Tibial artery (tissue), 4 donors: ENCODE data around the gene BTBD6.

Experiments
- DNase-seq, 2 donors: peaks; one replicate each; pipeline ENCODE4 v3.0.0-alpha.2; 2019
- H3K27ac ChIP-seq, 2 donors: fragments of 200-600 bp; sonication (generic) in 1 of 2; 1 replicate in 1 of 2; 2 replicates in 1 of 2; pipeline ENCODE4 v1.5.1; 2018 to 2019; ENCODE audit warnings: mild to moderate bottlenecking in 1 of 2
- H3K27me3 ChIP-seq, 2 donors: fragments of 200-600 bp; sonication (generic) in 1 of 2; one replicate each; pipeline versions ENCODE4 v1.5.1 to v1.6.0; 2016 to 2019
- H3K36me3 ChIP-seq, 3 donors: fragments of 200-600 bp; sonication (generic) in 2 of 3; one replicate each; pipeline ENCODE4 v1.5.1; 2016 to 2019; ENCODE audit warnings: mild to moderate bottlenecking in 2 of 3
- H3K4me1 ChIP-seq, 4 donors: fragments of 200-600 bp; sonication (generic) in 2 of 4; 1 replicate in 3 of 4; 2 replicates in 1 of 4; pipeline ENCODE4 v1.5.1; 2016 to 2019
- H3K4me3 ChIP-seq, 2 donors: fragments of 200-600 bp; sonication (generic) in 1 of 2; 1 replicate in 1 of 2; 2 replicates in 1 of 2; pipeline ENCODE4 v1.5.1; 2018 to 2019; ENCODE audit warnings: mild to moderate bottlenecking in 2 of 2
- H3K9me3 ChIP-seq, 3 donors: fragments of 200-600 bp; sonication (generic) in 1 of 3; one replicate each; pipeline ENCODE4 v1.5.1; 2016 to 2019
- CTCF ChIP-seq, 2 experiments: fragments of 200-600 bp in 1 of 2; fragments of 450-650 bp in 1 of 2; IDR thresholded peaks; one replicate each; pipeline ENCODE4 v1.5.1; 2017 to 2019; ENCODE audit warnings: antibody characterized with exemption in 2 of 2, mild to moderate bottlenecking in 1 of 2, moderate library complexity in 1 of 2
- intact Hi-C: fragments of 100-400 bp; cut with DNase I; formaldehyde crosslinking; loops from one replicate; pipeline ENCODE4 v1.15.0; 2023; ENCODE audit warnings: low total_unique reads

Gene BTBD6

DNA sequence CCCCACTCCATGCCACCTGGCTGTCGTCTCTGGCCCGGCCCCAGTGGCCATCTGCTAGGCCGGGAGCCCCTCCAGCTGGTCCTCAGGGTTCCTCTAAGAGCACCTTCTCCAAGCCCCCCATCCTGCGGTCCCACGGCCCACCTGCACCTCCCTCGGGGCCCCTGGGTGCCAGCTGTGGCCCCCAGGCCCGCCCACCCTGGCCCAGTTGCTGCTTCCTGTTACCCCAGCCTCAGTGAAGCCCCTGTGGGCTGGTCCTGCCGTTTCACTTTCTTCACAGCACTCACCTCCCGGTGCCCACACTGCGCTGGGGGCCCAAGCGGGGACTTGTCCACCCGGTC lies 39.6 kb upstream of the BTBD6 start:
- intact Hi-C loops: no loop called here
- no peak for TF ChIP-seq CTCF (IDR thresholded peaks at IDR 0.05)

DNA sequence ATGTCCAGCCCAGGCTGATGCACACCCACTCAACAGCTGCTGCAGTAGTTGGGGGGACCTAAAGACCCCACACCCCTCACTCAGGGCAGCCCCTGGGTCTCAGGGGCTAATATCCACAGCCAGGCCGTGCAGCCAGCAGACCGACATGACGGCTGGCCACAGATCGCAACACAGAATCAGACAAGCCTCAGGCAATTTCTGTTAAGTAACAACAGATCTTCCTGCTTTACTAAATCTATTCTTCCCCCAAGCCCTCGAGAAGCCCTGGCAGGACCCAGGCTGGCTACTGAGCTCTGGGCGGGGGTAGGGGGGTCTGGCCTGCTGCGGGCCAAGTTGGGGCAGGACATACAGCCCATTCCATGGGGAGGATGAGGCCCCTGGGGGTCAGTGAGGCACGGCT lies 39.2 kb upstream of the BTBD6 start:
- no peak for TF ChIP-seq CTCF (IDR thresholded peaks at IDR 0.05)
- Histone ChIP-seq H3K27me3 (no peaks in the 10 kb centered on the region), H3K36me3 (peaks cover 7 to 57% (median 29%) of the 10 kb centered on the region in 3 donors), H3K4me1 (peaks cover 0 to 29% (median 15%) of the 10 kb centered on the region in 4 donors), H3K4me3 (no peak overlapping the region), H3K27ac (no peak overlapping the region), H3K9me3 (no peaks in the 10 kb centered on the region)
- intact Hi-C loops: no loop called here
- DNase-seq: no peak

More for the DNA sequence above, 39.6 kb upstream of the BTBD6 start:
- no peaks in the 10 kb centered on the region for H3K9me3 ChIP-seq
- H3K27ac ChIP-seq: no peak overlapping the region
- peaks cover 0 to 33% (median 17%) of the 10 kb centered on the region in 4 donors for H3K4me1 ChIP-seq
- H3K4me3 ChIP-seq: no peak overlapping the region
- H3K27me3 ChIP-seq: peaks cover 0 to 1% of the 10 kb centered on the region in 2 donors
- peaks cover 7 to 53% (median 29%) of the 10 kb centered on the region in 3 donors for H3K36me3 ChIP-seq
- no peak for DNase-seq

GRCh38 chr14:105209646-105210045 lies 38.7 kb upstream of the BTBD6 start:
- H3K36me3 ChIP-seq: peaks cover 7 to 62% (median 29%) of the 10 kb centered on the region in 3 donors
- no peaks in the 10 kb centered on the region for H3K27me3 ChIP-seq
- H3K4me1 ChIP-seq: peaks cover 0 to 24% (median 10%) of the 10 kb centered on the region in 4 donors
- H3K9me3 ChIP-seq: no peaks in the 10 kb centered on the region
- no peak overlapping the region for H3K4me3 ChIP-seq
- intact Hi-C loops: no loop called here
- H3K27ac ChIP-seq: no peak overlapping the region
- TF ChIP-seq CTCF (IDR thresholded peaks at IDR 0.05): no peak
- DNase-seq: no peak

- Histone ChIP-seq H3K9me3 (no peaks in the 10 kb centered on the region), H3K36me3 (peaks cover 7 to 66% (median 29%) of the 10 kb centered on the region in 3 donors), H3K27ac (no peak overlapping the region), H3K4me3 (no peak overlapping the region), H3K4me1 (peaks cover 0 to 16% (median 5%) of the 10 kb centered on the region in 4 donors), H3K27me3 (no peaks in the 10 kb centered on the region)
- no peak for DNase-seq
- intact Hi-C loops: no loop called here
- no peak for TF ChIP-seq CTCF (IDR thresholded peaks at IDR 0.05)
These were observed 37.9 kb upstream of the BTBD6 start for GRCh38 chr14:105210266-105211025.

DNA sequence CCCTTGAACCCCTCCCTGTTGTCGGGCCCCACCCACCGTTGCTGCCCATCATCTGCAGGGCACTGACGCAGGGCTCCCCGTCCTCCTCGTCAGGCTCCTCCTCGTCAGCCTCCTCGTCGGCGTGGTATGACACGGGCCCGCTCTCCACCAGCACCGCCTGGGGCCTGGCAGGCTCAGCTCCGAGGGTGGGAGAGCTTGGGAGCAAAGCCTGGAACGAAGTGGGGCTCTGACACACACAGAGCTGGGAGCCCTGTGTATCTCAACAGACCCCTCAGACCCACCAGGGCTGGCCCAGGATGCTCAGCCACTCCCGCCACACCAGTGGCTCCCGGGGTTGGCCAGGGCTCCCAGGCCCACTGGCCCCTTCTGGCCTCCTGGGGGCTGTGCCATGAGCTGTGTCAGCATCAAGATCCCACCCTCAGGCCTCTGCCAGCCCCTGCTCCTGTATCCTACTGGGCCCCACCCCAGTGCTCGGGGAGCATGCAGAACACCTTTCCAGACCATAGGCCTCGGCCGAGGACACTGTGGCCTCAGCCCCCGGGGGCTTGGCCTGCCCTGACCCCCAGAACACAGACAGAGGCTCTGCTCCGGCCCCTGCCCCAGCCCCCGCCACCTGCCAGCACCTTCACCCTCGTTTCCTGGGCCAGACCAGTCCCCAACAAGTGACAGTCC lies 37.1 kb upstream of the BTBD6 start:
- Histone ChIP-seq H3K36me3 (peaks cover 8 to 70% (median 29%) of the 10 kb centered on the region in 3 donors), H3K4me3 (no peak overlapping the region)

More for the DNA sequence above, 37.1 kb upstream of the BTBD6 start:
- Histone ChIP-seq H3K27me3 (no peaks in the 10 kb centered on the region), H3K9me3 (no peaks in the 10 kb centered on the region), H3K4me1 (peaks cover 0 to 8% (median 0%) of the 10 kb centered on the region in 4 donors), H3K27ac (no peak overlapping the region)
- intact Hi-C loops: no loop called here
- no peak for DNase-seq
- no peak for TF ChIP-seq CTCF (IDR thresholded peaks at IDR 0.05)
